ENCODE data around the gene PHF23.

- TF ChIP-seq CTCF (IDR thresholded peaks at IDR 0.05), result no peak
- no peak for TF ChIP-seq MLX (CRISPR knock-in tag; IDR thresholded peaks at IDR 0.05)
- no peak for TF ChIP-seq ETV6 (CRISPR knock-in tag; IDR thresholded peaks at IDR 0.05)
- no peak for TF ChIP-seq ZBTB43 (CRISPR knock-in tag; IDR thresholded peaks at IDR 0.05)
- TF ChIP-seq NR1H2 (CRISPR knock-in tag; IDR thresholded peaks at IDR 0.05), result no peak
- no peak for TF ChIP-seq ZNF512 (CRISPR knock-in tag; IDR thresholded peaks at IDR 0.05; ENCODE audit: borderline replicate concordance)
Measured at GRCh38 chr17:7190276-7190917, 48.9 kb downstream of the PHF23 start.
